ENCODE data around the gene PSMD1.

- TF ChIP-seq EZH2 (IDR thresholded peaks at IDR 0.05; ENCODE audit: borderline replicate concordance, low read depth, low read length, poor library complexity, severe bottlenecking): no peak
- TF ChIP-seq CTCF (conservative IDR thresholded peaks at IDR 0.05; ENCODE audit: low read depth, low read length): no peak
Observed at GRCh38 chr2:231017231-231017598, 39.5 kb upstream of the PSMD1 start.
